Osteoblast (primary cell): ENCODE data around the gene HNRNPA3. TPM values are rescaled to one million over a fixed set of nuclear protein-coding genes. Genes with fewer than 3 reads are reported as not detected.
"Not testable (repeated sequence)": the region's sequence is repeated elsewhere in the genome, so short reads cannot be mapped to it uniquely, and the experiment has no call there.

Source experiments
- DNase-seq: peaks from one replicate; pipeline ENCODE4 v3.0.0; 2011; ENCODE audit warnings: low spot score, mixed read lengths; ENCODE audit not compliant: insufficient read length; ENCODE audit errors: missing footprints
- H2AFZ ChIP-seq: 2 replicates; pipeline ENCODE4 v1.6.0; 2011; ENCODE audit warnings: mild to moderate bottlenecking, low read length
- H3K27ac ChIP-seq: 2 replicates; pipeline ENCODE4 v1.5.1; 2011; ENCODE audit warnings: mild to moderate bottlenecking, low read depth, low read length, moderate library complexity
- H3K27me3 ChIP-seq: 2 replicates; pipeline ENCODE4 v1.6.0; 2012; ENCODE audit warnings: mild to moderate bottlenecking, control low read depth, inconsistent platforms, low read length, moderate library complexity; ENCODE audit not compliant: insufficient read depth
- H3K36me3 ChIP-seq: 2 replicates; pipeline ENCODE4 v1.5.1; 2011; ENCODE audit warnings: mild to moderate bottlenecking, low read length, control low read depth, moderate library complexity; ENCODE audit not compliant: insufficient read depth
- H3K4me1 ChIP-seq: 2 replicates; pipeline ENCODE4 v1.5.1; 2011; ENCODE audit warnings: mild to moderate bottlenecking, low read length, control low read depth, moderate library complexity; ENCODE audit not compliant: insufficient read depth
- H3K4me2 ChIP-seq: 2 replicates; pipeline ENCODE4 v1.6.0; 2011; ENCODE audit warnings: mild to moderate bottlenecking, low read length; ENCODE audit not compliant: insufficient read depth
- H3K4me3 ChIP-seq: fragments of 200-600 bp; sonication (generic); 3 replicates; pipeline ENCODE4 v1.5.1; 2012; ENCODE audit warnings: mild to moderate bottlenecking, low read length, inconsistent platforms; ENCODE audit not compliant: insufficient read depth
- H3K79me2 ChIP-seq: 2 replicates; pipeline ENCODE4 v1.6.0; 2012; ENCODE audit warnings: mild to moderate bottlenecking, low read length, control low read depth, inconsistent platforms; ENCODE audit not compliant: insufficient read depth
- H3K9me3 ChIP-seq: 2 replicates; pipeline ENCODE4 v1.5.1; 2011; ENCODE audit warnings: low read depth, low read length, control low read depth
- H4K20me1 ChIP-seq: 2 replicates; pipeline ENCODE4 v1.6.0; 2012; ENCODE audit warnings: mild to moderate bottlenecking, low read length, control low read depth; ENCODE audit not compliant: insufficient read depth
- total RNA-seq: library from RNA; depleted of rRNA; stranded (reverse); fragments of >200 nt; gene quantifications from 2 replicates; pipeline ENCODE4 v1.2.3, GENCODE V29; 2012
- TF ChIP-seq, protein P1 (sequence below): IDR thresholded peaks from 2 replicates; pipeline ENCODE4 v1.5.1; 2011; ENCODE audit warnings: mild to moderate bottlenecking, low read depth, low read length, moderate library complexity; ENCODE audit errors: extremely low read depth

Gene HNRNPA3
- total RNA-seq, 1 donor = 21.4 TPM

DNA sequence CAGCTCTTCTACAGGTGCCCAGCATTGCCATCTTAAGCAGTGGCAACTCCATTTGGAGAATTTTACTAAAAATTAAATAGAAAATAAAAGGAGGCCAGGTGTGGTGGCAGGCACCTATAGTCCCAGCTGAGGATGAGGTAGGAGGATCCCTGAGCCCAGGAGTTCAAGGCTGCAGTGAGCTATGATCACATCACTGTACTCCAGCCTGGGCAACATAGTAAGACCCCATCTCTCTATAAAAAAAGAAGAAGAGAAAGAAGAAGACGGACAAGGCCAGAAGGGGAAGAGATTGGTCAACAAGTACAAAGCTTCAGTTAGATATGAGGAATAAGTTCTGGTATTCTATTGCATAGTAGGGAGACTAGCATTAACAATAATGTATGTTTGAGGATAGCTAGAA is 21.7 kb upstream of the HNRNPA3 start:
- Histone ChIP-seq H3K79me2 (no peaks in the 10 kb centered on the region), H3K27ac (no peak overlapping the region), H3K9me3 (no peaks in the 10 kb centered on the region), H3K27me3 (no peaks in the 10 kb centered on the region), H3K4me3 (no peak overlapping the region), H3K4me1 (peaks cover 6% of the 10 kb centered on the region), H3K36me3 (no peaks in the 10 kb centered on the region), H2AFZ (no peak overlapping the region), H4K20me1 (no peaks in the 10 kb centered on the region), H3K4me2 (no peak overlapping the region)
- TF ChIP-seq, protein P1, sequence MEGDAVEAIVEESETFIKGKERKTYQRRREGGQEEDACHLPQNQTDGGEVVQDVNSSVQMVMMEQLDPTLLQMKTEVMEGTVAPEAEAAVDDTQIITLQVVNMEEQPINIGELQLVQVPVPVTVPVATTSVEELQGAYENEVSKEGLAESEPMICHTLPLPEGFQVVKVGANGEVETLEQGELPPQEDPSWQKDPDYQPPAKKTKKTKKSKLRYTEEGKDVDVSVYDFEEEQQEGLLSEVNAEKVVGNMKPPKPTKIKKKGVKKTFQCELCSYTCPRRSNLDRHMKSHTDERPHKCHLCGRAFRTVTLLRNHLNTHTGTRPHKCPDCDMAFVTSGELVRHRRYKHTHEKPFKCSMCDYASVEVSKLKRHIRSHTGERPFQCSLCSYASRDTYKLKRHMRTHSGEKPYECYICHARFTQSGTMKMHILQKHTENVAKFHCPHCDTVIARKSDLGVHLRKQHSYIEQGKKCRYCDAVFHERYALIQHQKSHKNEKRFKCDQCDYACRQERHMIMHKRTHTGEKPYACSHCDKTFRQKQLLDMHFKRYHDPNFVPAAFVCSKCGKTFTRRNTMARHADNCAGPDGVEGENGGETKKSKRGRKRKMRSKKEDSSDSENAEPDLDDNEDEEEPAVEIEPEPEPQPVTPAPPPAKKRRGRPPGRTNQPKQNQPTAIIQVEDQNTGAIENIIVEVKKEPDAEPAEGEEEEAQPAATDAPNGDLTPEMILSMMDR = no peak
- no peak for DNase-seq

DNA sequence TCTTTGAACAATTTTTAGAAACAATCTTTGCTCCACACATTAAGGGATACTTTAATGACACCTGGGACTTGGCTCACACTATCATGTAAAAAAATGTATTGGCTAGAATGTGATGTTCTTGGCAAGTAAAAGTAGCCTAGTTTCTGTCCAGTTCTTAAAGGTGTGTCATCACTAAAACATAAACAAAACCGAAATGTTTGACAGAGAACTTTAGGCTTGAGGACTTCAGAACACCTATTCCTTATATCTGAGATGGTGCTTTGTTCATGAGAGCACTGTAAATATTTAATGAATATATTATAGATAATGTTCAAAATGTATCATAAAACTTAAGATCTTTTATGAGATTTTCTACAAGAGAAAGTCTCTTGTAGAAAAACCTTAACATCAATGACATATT is 19.8 kb upstream of the HNRNPA3 start:
- H4K20me1 ChIP-seq = no peaks in the 10 kb centered on the region
- no peaks in the 10 kb centered on the region for H3K9me3 ChIP-seq
- no peak overlapping the region for H3K4me2 ChIP-seq
- H3K27me3 ChIP-seq = no peaks in the 10 kb centered on the region
- DNase-seq = no peak
- no peak overlapping the region for H2AFZ ChIP-seq
- H3K27ac ChIP-seq = no peak overlapping the region
- TF ChIP-seq, protein P1 = no peak
- no peaks in the 10 kb centered on the region for H3K36me3 ChIP-seq
- H3K4me1 ChIP-seq = peaks cover 4% of the 10 kb centered on the region
- no peaks in the 10 kb centered on the region for H3K79me2 ChIP-seq
- no peak overlapping the region for H3K4me3 ChIP-seq

DNA sequence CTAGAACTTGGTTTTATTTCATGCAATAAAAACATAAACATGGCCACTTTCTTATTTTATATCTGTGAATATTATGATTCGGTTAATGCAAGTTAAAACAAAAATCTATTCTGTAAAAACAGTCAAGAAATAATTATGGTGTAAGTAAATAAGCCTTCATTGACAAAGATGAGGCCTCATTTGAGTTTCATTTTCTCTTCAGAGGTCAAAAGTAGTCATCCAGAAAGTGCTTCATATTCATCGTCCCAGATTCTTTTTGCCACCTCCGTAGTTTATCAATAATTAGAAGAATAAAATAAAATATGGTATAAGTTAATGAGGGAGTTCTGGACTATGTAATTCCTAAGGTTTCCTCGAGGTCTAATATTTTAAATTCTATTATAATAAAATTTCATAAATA is 19.4 kb upstream of the HNRNPA3 start:
- TF ChIP-seq, protein P1 = no peak

DNA sequence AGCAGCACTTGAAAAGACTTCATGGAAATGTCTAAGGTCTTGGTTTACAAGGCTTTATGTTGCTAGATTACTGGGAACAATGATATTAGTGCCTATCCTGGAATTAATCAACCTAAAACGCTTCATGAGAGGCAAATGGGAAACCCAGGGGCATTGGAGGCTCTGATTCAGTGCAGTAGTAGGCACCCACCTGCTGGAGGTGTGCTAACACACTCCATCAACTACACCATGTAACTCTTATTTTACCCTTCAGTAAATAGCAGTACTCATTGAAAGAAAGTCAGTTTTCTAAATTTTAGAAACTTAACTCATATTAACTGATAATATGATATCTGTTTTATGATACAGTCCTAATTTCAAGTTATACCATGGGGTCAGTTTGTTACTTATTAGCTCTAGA is 17.4 kb upstream of the HNRNPA3 start:
- H3K27me3 ChIP-seq = no peaks in the 10 kb centered on the region
- no peak overlapping the region for H3K27ac ChIP-seq
- H3K4me2 ChIP-seq = no peak overlapping the region
- no peak overlapping the region for H2AFZ ChIP-seq
- H3K4me3 ChIP-seq = no peak overlapping the region
- DNase-seq = no peak
- no peaks in the 10 kb centered on the region for H4K20me1 ChIP-seq
- TF ChIP-seq, protein P1 = no peak
- H3K4me1 ChIP-seq = no peaks in the 10 kb centered on the region
- no peaks in the 10 kb centered on the region for H3K9me3 ChIP-seq
- no peaks in the 10 kb centered on the region for H3K36me3 ChIP-seq
- no peaks in the 10 kb centered on the region for H3K79me2 ChIP-seq

More for the DNA sequence above, 19.4 kb upstream of the HNRNPA3 start:
- no peaks in the 10 kb centered on the region for H3K9me3 ChIP-seq
- H4K20me1 ChIP-seq = no peaks in the 10 kb centered on the region
- H3K36me3 ChIP-seq = no peaks in the 10 kb centered on the region
- H3K4me1 ChIP-seq = no peaks in the 10 kb centered on the region
- no peak overlapping the region for H3K4me2 ChIP-seq
- no peak overlapping the region for H2AFZ ChIP-seq
- H3K27ac ChIP-seq = no peak overlapping the region
- H3K4me3 ChIP-seq = no peak overlapping the region
- no peak for DNase-seq
- H3K79me2 ChIP-seq = no peaks in the 10 kb centered on the region
- H3K27me3 ChIP-seq = no peaks in the 10 kb centered on the region

DNA sequence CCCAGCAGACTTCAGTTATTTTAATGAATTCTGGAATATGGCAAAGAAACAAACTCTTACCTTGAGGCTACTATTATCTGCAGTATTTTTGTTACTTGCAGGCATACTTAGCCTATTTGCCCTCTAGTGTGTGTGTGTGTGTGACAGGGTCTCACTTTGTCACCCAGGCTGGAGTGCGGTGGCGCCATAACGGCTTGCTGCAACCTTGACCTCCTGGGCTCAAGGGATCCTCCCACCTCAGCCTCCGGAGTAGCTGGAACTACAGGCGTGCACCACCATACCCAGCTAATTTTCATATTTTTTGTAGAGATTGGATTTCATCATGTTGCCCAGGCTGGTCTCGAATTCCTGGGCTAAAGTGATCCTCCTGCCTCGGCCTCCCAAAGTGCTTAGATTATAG is 12.2 kb upstream of the HNRNPA3 start:
- not testable (repeated sequence) for H3K9me3 ChIP-seq, H3K4me1 ChIP-seq, H3K27me3 ChIP-seq, H2AFZ ChIP-seq, H3K4me3 ChIP-seq, DNase-seq, H3K36me3 ChIP-seq, H3K4me2 ChIP-seq, H4K20me1 ChIP-seq, H3K79me2 ChIP-seq, H3K27ac ChIP-seq
